ENCODE measurements around the gene ARHGAP21. TPM values are rescaled to one million over a fixed set of nuclear protein-coding genes. Genes with fewer than 3 reads are reported as not detected.

Gene ARHGAP21
- total RNA-seq, 1 experiment from 2014 or later: 45.8 TPM

GRCh38 chr10:24748214-24748613, 24.5 kb upstream of the ARHGAP21 start:
- ATAC-seq: no peak
- Histone ChIP-seq H3K9me3 (ENCODE audit: control insufficient read depth, insufficient read depth, low read depth, low read length) (no peaks in the 10 kb centered on the region), H3K36me3 (ENCODE audit: control insufficient read depth, insufficient read depth, low read length) (no peaks in the 10 kb centered on the region), H3K27me3 (ENCODE audit: control insufficient read depth, insufficient read depth, low read length) (no peaks in the 10 kb centered on the region), H3K4me1 (ENCODE audit: control insufficient read depth, insufficient read depth, low read length) (no peaks in the 10 kb centered on the region), H3K4me3 (ENCODE audit: low read depth in 2 of 2, low read length in 2 of 2) (no peak overlapping the region), H3K27ac (ENCODE audit: low read length) (no peak overlapping the region)
- in situ Hi-C loops (cut with HindIII; ENCODE audit: low pct_unique_long_range_greater_than_20kb, low sequenced_read_pairs): no loop called here
- POLR2A ChIA-PET: no interaction called here
- DNase-seq (ENCODE audit: low read depth, low spot score): no peak
- intact Hi-C loops (cut with micrococcal nuclease; ENCODE audit: unreplicated experiment): no loop called here
- BruUV-seq (replicated peaks): no TSS peak
- TF ChIP-seq SIN3A (IDR thresholded peaks at IDR 0.05; ENCODE audit: borderline replicate concordance, insufficient read depth, low read depth, low read length) (no peak), REST (IDR thresholded peaks at IDR 0.05; ENCODE audit: insufficient read depth in 1 of 2, low read depth in 2 of 2, low read length in 1 of 2) (no peak), CTCF (IDR thresholded peaks at IDR 0.05) (no peak), TCF7L2 (IDR thresholded peaks at IDR 0.05; ENCODE audit: low read depth, low read length) (no peak), POLR2AphosphoS5 (IDR thresholded peaks at IDR 0.05; ENCODE audit: low read depth, low read length) (no peak)
- CTCF ChIA-PET: no interaction called here

GRCh38 chr10:24744946-24745345, 21.3 kb upstream of the ARHGAP21 start:
- no peak overlapping the region for H3K4me3 ChIP-seq (ENCODE audit: low read depth in 2 of 2, low read length in 2 of 2)
- no peak for DNase-seq (ENCODE audit: low read depth, low spot score)
- no peaks in the 10 kb centered on the region for H3K4me1 ChIP-seq (ENCODE audit: control insufficient read depth, insufficient read depth, low read length)
- no TSS peak for BruUV-seq (replicated peaks)
- in situ Hi-C loops (cut with HindIII; ENCODE audit: low pct_unique_long_range_greater_than_20kb, low sequenced_read_pairs) (no loop called here), intact Hi-C loops (cut with micrococcal nuclease; ENCODE audit: unreplicated experiment) (no loop called here)
- ChIA-PET POLR2A (no interaction called here), CTCF (no interaction called here)
- no peaks in the 10 kb centered on the region for H3K27me3 ChIP-seq (ENCODE audit: control insufficient read depth, insufficient read depth, low read length)
- TF ChIP-seq SIN3A (IDR thresholded peaks at IDR 0.05; ENCODE audit: borderline replicate concordance, insufficient read depth, low read depth, low read length) (no peak), REST (IDR thresholded peaks at IDR 0.05; ENCODE audit: insufficient read depth in 1 of 2, low read depth in 2 of 2, low read length in 1 of 2) (no peak), POLR2AphosphoS5 (IDR thresholded peaks at IDR 0.05; ENCODE audit: low read depth, low read length) (no peak), CTCF (IDR thresholded peaks at IDR 0.05) (no peak), TCF7L2 (IDR thresholded peaks at IDR 0.05; ENCODE audit: low read depth, low read length) (no peak)
- H3K9me3 ChIP-seq (ENCODE audit: control insufficient read depth, insufficient read depth, low read depth, low read length): no peaks in the 10 kb centered on the region
- no peaks in the 10 kb centered on the region for H3K36me3 ChIP-seq (ENCODE audit: control insufficient read depth, insufficient read depth, low read length)
- H3K27ac ChIP-seq (ENCODE audit: low read length): no peak overlapping the region
- ATAC-seq: no peak
